ENCODE results near the gene DET1.
"Not testable (repeated sequence)": the region's sequence is repeated elsewhere in the genome, so short reads cannot be mapped to it uniquely, and the experiment has no call there.

The DET1 gene

GRCh38 chr15:88574077-88574476, 27.6 kb upstream of the DET1 start:
- H3K27ac ChIP-seq (ENCODE audit: insufficient read depth in 1 of 2, low read depth in 1 of 2, low read length in 2 of 2, poor library complexity in 1 of 2, severe bottlenecking in 2 of 2): no peak overlapping the region
- H3K9me3 ChIP-seq (ENCODE audit: control extremely low read depth in 1 of 5, control insufficient read depth in 4 of 5, insufficient read depth in 2 of 5, low read depth in 1 of 5, low read length in 4 of 5): no peaks in the 10 kb centered on the region
- POLR2A ChIA-PET: no interaction called here
- peaks cover 0 to 2% (median 0%) of the 10 kb centered on the region in 5 experiments for H3K27me3 ChIP-seq (replicated peaks in 2 of 5; ENCODE audit: control insufficient read depth in 4 of 5, insufficient read depth in 5 of 5, low read length in 4 of 5)
- no peak overlapping the region for H3K4me3 ChIP-seq (ENCODE audit: control insufficient read depth in 1 of 7, extremely low read depth in 1 of 7, insufficient read depth in 4 of 7, low read depth in 2 of 7, low read length in 6 of 7)
- DNase-seq: no peak
- no peaks in the 10 kb centered on the region for H3K4me1 ChIP-seq (ENCODE audit: control extremely low read depth in 1 of 4, control insufficient read depth in 4 of 4, insufficient read depth in 4 of 4, low read length in 3 of 4)
- no peaks in the 10 kb centered on the region for H3K36me3 ChIP-seq (ENCODE audit: control insufficient read depth in 4 of 4, insufficient read depth in 4 of 4, low read length in 3 of 4)
- 75% methylated on average over 1 of the region's 1 CpG for WGBS (ENCODE audit: insufficient coverage)
- CTCF ChIA-PET: no interaction called here

DNA sequence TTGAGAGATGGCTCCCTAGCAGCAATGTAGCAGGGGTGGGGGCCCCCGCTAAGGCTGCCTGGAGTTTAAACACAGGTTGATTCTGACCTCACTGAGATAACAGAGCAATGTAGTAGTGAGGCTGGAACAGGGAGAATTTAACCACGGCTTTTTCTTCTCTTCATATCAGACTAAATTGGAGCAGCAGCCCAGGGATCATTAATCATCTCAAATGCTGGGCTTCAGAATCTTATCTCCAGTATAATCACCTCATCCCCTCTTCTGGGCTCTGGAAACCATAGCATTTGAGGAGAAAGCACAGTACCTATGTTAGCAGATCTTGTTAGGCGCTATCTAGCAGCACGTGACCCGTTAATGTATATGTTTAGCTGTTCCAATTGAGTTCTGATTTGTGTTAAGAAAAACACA, 25.4 kb upstream of the DET1 start:
- POLR2A ChIA-PET: no interaction called here

GRCh38 chr15:88571153-88571851, 24.8 kb upstream of the DET1 start:
- no peak overlapping the region for H3K27ac ChIP-seq (ENCODE audit: insufficient read depth in 1 of 2, low read depth in 1 of 2, low read length in 2 of 2, poor library complexity in 1 of 2, severe bottlenecking in 2 of 2)
- no peaks in the 10 kb centered on the region for H3K36me3 ChIP-seq (ENCODE audit: control insufficient read depth in 4 of 4, insufficient read depth in 4 of 4, low read length in 3 of 4)
- peaks cover 0 to 4% (median 0%) of the 10 kb centered on the region in 5 experiments for H3K27me3 ChIP-seq (replicated peaks in 2 of 5; ENCODE audit: control insufficient read depth in 4 of 5, insufficient read depth in 5 of 5, low read length in 4 of 5)
- H3K9me3 ChIP-seq (ENCODE audit: control extremely low read depth in 1 of 5, control insufficient read depth in 4 of 5, insufficient read depth in 2 of 5, low read depth in 1 of 5, low read length in 4 of 5): no peaks in the 10 kb centered on the region
- no peaks in the 10 kb centered on the region for H3K4me1 ChIP-seq (ENCODE audit: control extremely low read depth in 1 of 4, control insufficient read depth in 4 of 4, insufficient read depth in 4 of 4, low read length in 3 of 4)
- POLR2A ChIA-PET: no interaction called here
- DNase-seq: no peak
- 90% methylated on average over 5 of the region's 7 CpGs for WGBS (ENCODE audit: insufficient coverage)
- H3K4me3 ChIP-seq (ENCODE audit: control insufficient read depth in 1 of 7, extremely low read depth in 1 of 7, insufficient read depth in 4 of 7, low read depth in 2 of 7, low read length in 6 of 7): no peak overlapping the region
- CTCF ChIA-PET: no interaction called here

More for the DNA sequence above, 25.4 kb upstream of the DET1 start:
- H3K4me1 ChIP-seq (ENCODE audit: control extremely low read depth in 1 of 4, control insufficient read depth in 4 of 4, insufficient read depth in 4 of 4, low read length in 3 of 4): no peaks in the 10 kb centered on the region
- H3K4me3 ChIP-seq (ENCODE audit: control insufficient read depth in 1 of 7, extremely low read depth in 1 of 7, insufficient read depth in 4 of 7, low read depth in 2 of 7, low read length in 6 of 7): no peak overlapping the region
- CTCF ChIA-PET: no interaction called here
- no peaks in the 10 kb centered on the region for H3K9me3 ChIP-seq (ENCODE audit: control extremely low read depth in 1 of 5, control insufficient read depth in 4 of 5, insufficient read depth in 2 of 5, low read depth in 1 of 5, low read length in 4 of 5)
- H3K27me3 ChIP-seq (replicated peaks in 2 of 5; ENCODE audit: control insufficient read depth in 4 of 5, insufficient read depth in 5 of 5, low read length in 4 of 5): peaks cover 0 to 4% (median 0%) of the 10 kb centered on the region in 5 experiments
- H3K36me3 ChIP-seq (ENCODE audit: control insufficient read depth in 4 of 4, insufficient read depth in 4 of 4, low read length in 3 of 4): no peaks in the 10 kb centered on the region
- DNase-seq: no peak
- no peak overlapping the region for H3K27ac ChIP-seq (ENCODE audit: insufficient read depth in 1 of 2, low read depth in 1 of 2, low read length in 2 of 2, poor library complexity in 1 of 2, severe bottlenecking in 2 of 2)
- WGBS (ENCODE audit: insufficient coverage): 100% methylated on average over 1 of the region's 5 CpGs

DNA sequence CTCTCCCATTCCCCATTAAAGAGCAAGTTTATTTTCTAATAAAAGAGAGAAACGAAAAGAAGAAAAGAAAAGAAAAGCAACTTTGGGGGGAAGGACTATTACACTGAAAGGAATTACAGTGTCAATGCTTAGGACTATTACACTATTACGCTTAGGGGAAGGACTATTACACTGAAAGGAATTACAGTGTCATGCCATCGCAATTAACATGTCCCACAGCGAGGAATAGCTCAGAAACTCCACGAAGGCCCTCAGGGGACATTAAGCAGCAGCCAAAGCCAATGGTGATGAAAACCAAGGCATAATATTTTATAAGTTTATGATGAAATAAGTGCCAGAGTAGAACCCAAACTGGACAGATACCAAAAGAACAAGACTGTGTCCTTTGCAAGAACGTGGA, 22.1 kb upstream of the DET1 start:
- Histone ChIP-seq H3K9me3 (ENCODE audit: control extremely low read depth in 1 of 5, control insufficient read depth in 4 of 5, insufficient read depth in 2 of 5, low read depth in 1 of 5, low read length in 4 of 5) (no peaks in the 10 kb centered on the region), H3K4me1 (ENCODE audit: control extremely low read depth in 1 of 4, control insufficient read depth in 4 of 4, insufficient read depth in 4 of 4, low read length in 3 of 4) (no peaks in the 10 kb centered on the region), H3K27ac (ENCODE audit: insufficient read depth in 1 of 2, low read depth in 1 of 2, low read length in 2 of 2, poor library complexity in 1 of 2, severe bottlenecking in 2 of 2) (no peak overlapping the region), H3K27me3 (replicated peaks in 2 of 5; ENCODE audit: control insufficient read depth in 4 of 5, insufficient read depth in 5 of 5, low read length in 4 of 5) (peaks cover 0 to 4% (median 0%) of the 10 kb centered on the region in 5 experiments), H3K4me3 (ENCODE audit: control insufficient read depth in 1 of 7, extremely low read depth in 1 of 7, insufficient read depth in 4 of 7, low read depth in 2 of 7, low read length in 6 of 7) (no peak overlapping the region), H3K36me3 (ENCODE audit: control insufficient read depth in 4 of 4, insufficient read depth in 4 of 4, low read length in 3 of 4) (no peaks in the 10 kb centered on the region)
- ChIA-PET POLR2A (no interaction called here), CTCF (no interaction called here)
- WGBS (ENCODE audit: insufficient coverage): 95% methylated on average over 5 of the region's 6 CpGs
- no peak for DNase-seq

DNA sequence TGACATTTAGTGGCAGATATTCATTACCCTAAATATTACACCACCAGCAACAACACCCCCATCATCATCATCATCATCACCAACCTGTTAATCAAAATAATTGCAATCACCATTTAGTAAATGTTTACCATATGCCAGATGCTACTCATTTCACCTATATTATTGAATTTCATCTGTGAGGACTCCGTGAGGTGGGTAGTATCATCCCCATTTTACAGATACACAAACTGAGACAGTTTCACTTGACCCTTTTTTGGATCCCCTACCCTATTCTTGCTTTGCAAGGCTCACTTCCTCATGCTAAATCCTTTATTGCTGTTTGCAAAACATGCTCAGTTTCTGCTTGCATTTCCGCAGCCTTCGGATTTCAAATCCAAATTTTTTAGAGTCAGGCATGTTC, 18.3 kb upstream of the DET1 start:
- CTCF ChIA-PET: no interaction called here

DNA sequence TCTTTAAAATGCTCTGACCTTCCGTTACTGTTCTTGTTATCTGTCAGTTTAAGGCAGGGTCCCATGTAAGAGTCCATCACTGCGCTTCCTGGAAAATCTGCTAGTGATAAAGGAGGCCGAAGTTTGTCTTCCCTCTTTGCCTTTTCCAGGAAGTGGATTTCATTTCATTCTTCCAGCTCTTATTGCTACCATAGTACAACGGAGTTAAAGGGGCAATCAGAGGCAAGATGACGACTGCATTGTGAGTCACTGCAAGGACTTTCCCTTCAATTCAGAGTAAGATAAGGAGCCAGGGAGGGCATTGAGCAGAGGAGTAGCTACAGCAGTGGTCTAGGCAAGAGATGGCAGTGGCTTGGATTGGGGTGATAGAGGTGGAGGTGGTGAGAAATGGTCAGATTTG, 17.2 kb upstream of the DET1 start:
- no peaks in the 10 kb centered on the region for H3K9me3 ChIP-seq (ENCODE audit: control extremely low read depth in 1 of 5, control insufficient read depth in 4 of 5, insufficient read depth in 2 of 5, low read depth in 1 of 5, low read length in 4 of 5)
- no peak for DNase-seq
- 96% methylated on average over 4 of the region's 5 CpGs for WGBS (ENCODE audit: insufficient coverage)
- H3K27ac ChIP-seq (ENCODE audit: insufficient read depth in 1 of 2, low read depth in 1 of 2, low read length in 2 of 2, poor library complexity in 1 of 2, severe bottlenecking in 2 of 2): no peak overlapping the region
- CTCF ChIA-PET: no interaction called here
- peaks cover 0 to 4% (median 0%) of the 10 kb centered on the region in 5 experiments for H3K27me3 ChIP-seq (replicated peaks in 2 of 5; ENCODE audit: control insufficient read depth in 4 of 5, insufficient read depth in 5 of 5, low read length in 4 of 5)
- POLR2A ChIA-PET: no interaction called here
- no peaks in the 10 kb centered on the region for H3K4me1 ChIP-seq (ENCODE audit: control extremely low read depth in 1 of 4, control insufficient read depth in 4 of 4, insufficient read depth in 4 of 4, low read length in 3 of 4)
- no peak overlapping the region for H3K4me3 ChIP-seq (ENCODE audit: control insufficient read depth in 1 of 7, extremely low read depth in 1 of 7, insufficient read depth in 4 of 7, low read depth in 2 of 7, low read length in 6 of 7)
- no peaks in the 10 kb centered on the region for H3K36me3 ChIP-seq (ENCODE audit: control insufficient read depth in 4 of 4, insufficient read depth in 4 of 4, low read length in 3 of 4)

More for the DNA sequence above, 18.3 kb upstream of the DET1 start:
- Histone ChIP-seq H3K4me3 (ENCODE audit: control insufficient read depth in 1 of 7, extremely low read depth in 1 of 7, insufficient read depth in 4 of 7, low read depth in 2 of 7, low read length in 6 of 7) (no peak overlapping the region), H3K27ac (ENCODE audit: insufficient read depth in 1 of 2, low read depth in 1 of 2, low read length in 2 of 2, poor library complexity in 1 of 2, severe bottlenecking in 2 of 2) (no peak overlapping the region), H3K4me1 (ENCODE audit: control extremely low read depth in 1 of 4, control insufficient read depth in 4 of 4, insufficient read depth in 4 of 4, low read length in 3 of 4) (no peaks in the 10 kb centered on the region), H3K27me3 (replicated peaks in 2 of 5; ENCODE audit: control insufficient read depth in 4 of 5, insufficient read depth in 5 of 5, low read length in 4 of 5) (peaks cover 0 to 4% (median 0%) of the 10 kb centered on the region in 5 experiments), H3K9me3 (ENCODE audit: control extremely low read depth in 1 of 5, control insufficient read depth in 4 of 5, insufficient read depth in 2 of 5, low read depth in 1 of 5, low read length in 4 of 5) (no peaks in the 10 kb centered on the region), H3K36me3 (ENCODE audit: control insufficient read depth in 4 of 4, insufficient read depth in 4 of 4, low read length in 3 of 4) (no peaks in the 10 kb centered on the region)
- 100% methylated on average over 3 of the region's 3 CpGs for WGBS (ENCODE audit: insufficient coverage)
- POLR2A ChIA-PET: no interaction called here
- no peak for DNase-seq

DNA sequence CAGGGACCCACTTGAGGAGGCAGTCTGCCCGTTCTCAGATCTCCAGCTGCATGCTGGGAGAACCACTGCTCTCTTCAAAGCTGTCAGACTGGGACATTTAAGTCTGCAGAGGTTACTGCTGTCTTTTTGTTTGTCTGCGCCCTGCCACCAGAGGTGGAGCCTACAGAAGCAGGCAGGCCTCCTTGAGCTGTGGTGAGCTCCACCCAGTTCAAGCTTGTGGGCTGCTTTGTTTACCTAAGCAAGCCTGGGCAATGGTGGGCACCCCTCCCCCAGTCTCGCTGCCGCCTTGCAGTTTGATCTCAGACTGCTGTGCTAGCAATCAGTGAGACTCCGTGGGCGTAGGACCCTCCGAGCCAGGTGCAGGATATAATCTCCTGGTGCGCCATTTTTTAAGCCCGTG, 13.1 kb upstream of the DET1 start:
- POLR2A ChIA-PET: not testable (repeated sequence)
- 91% methylated on average over 4 of the region's 9 CpGs for WGBS (ENCODE audit: insufficient coverage)

More for the DNA sequence above, 13.1 kb upstream of the DET1 start:
- CTCF ChIA-PET; H3K4me1 ChIP-seq (ENCODE audit: control extremely low read depth in 1 of 4, control insufficient read depth in 4 of 4, insufficient read depth in 4 of 4, low read length in 3 of 4); H3K4me3 ChIP-seq (ENCODE audit: control insufficient read depth in 1 of 7, extremely low read depth in 1 of 7, insufficient read depth in 4 of 7, low read depth in 2 of 7, low read length in 6 of 7); DNase-seq; H3K36me3 ChIP-seq (ENCODE audit: control insufficient read depth in 4 of 4, insufficient read depth in 4 of 4, low read length in 3 of 4); H3K27me3 ChIP-seq (replicated peaks in 2 of 5; ENCODE audit: control insufficient read depth in 4 of 5, insufficient read depth in 5 of 5, low read length in 4 of 5); H3K27ac ChIP-seq (ENCODE audit: insufficient read depth in 1 of 2, low read depth in 1 of 2, low read length in 2 of 2, poor library complexity in 1 of 2, severe bottlenecking in 2 of 2); H3K9me3 ChIP-seq (ENCODE audit: control extremely low read depth in 1 of 5, control insufficient read depth in 4 of 5, insufficient read depth in 2 of 5, low read depth in 1 of 5, low read length in 4 of 5): not testable (repeated sequence)

Data from common myeloid progenitor, CD34-positive (primary cell).